Gastrocnemius medialis (tissue), 4 donors: ENCODE results near the gene CDC42EP5. TPM values are rescaled to one million over a fixed set of nuclear protein-coding genes. Genes with fewer than 3 reads are reported as not detected.

ENCODE experiments used
- ATAC-seq, 2 donors: fragments of 150-250 bp; one replicate each; pipeline ENCODE4 v1.9.1; 2016
- DNase-seq, 2 donors: peaks; one replicate each; pipeline ENCODE4 v3.0.0-alpha.2; 2019
- H3K27ac ChIP-seq, 4 donors: fragments of 200-600 bp; sonication (generic); 1 replicate in 1 of 4; 2 replicates in 3 of 4; pipeline ENCODE4 v1.5.1; 2016 to 2018; ENCODE audit warnings: mild to moderate bottlenecking in 2 of 4, moderate library complexity in 1 of 4
- H3K27me3 ChIP-seq, 3 donors: fragments of 200-600 bp; sonication (generic) in 2 of 3; 1 replicate in 1 of 3; 2 replicates in 2 of 3; pipeline versions ENCODE4 v1.5.1 to v1.6.0; 2016 to 2019; ENCODE audit warnings: mild to moderate bottlenecking in 1 of 3, moderate library complexity in 1 of 3
- H3K36me3 ChIP-seq, 2 donors: fragments of 200-600 bp; sonication (generic) in 1 of 2; one replicate each; pipeline ENCODE4 v1.5.1; 2017 to 2018
- H3K4me1 ChIP-seq, 2 donors: fragments of 200-600 bp; sonication (generic) in 1 of 2; one replicate each; pipeline ENCODE4 v1.5.1; 2016 to 2017; ENCODE audit warnings: mild to moderate bottlenecking in 2 of 2
- H3K4me3 ChIP-seq, 4 donors: fragments of 200-600 bp; sonication (generic) in 3 of 4; 1 replicate in 1 of 4; 2 replicates in 3 of 4; pipeline ENCODE4 v1.5.1; 2016 to 2019; ENCODE audit warnings: mild to moderate bottlenecking in 2 of 4
- H3K9me3 ChIP-seq, 3 donors: fragments of 200-600 bp; sonication (generic) in 2 of 3; 1 replicate in 1 of 3; 2 replicates in 2 of 3; pipeline ENCODE4 v1.5.1; 2016 to 2019
- POLR2A ChIP-seq, 2 donors: fragments of 450-650 bp; IDR thresholded peaks; one replicate each; pipeline ENCODE4 v1.6.1; 2017; ENCODE audit warnings: antibody characterized with exemption in 2 of 2, mild to moderate bottlenecking in 2 of 2, moderate library complexity in 2 of 2
- in situ Hi-C, 4 donors: fragments of 200-750 bp; cut with MboI; loops; one replicate each; pipeline versions ENCODE4 v1.15.0 to v1.8.0; 2017; ENCODE audit warnings: low sequenced_read_pairs in 4 of 4
- intact Hi-C: fragments of 100-400 bp; cut with DNase I; formaldehyde crosslinking; loops from one replicate; pipeline ENCODE4 v1.15.1; 2023; ENCODE audit warnings: low total_unique reads
- total RNA-seq, 4 donors: library from RNA; depleted of rRNA; stranded (reverse); fragments of >200 nt; gene quantifications; one replicate each; pipeline versions ENCODE4 v1.1.0 to v1.2.3, GENCODE V29; 2016
- TF ChIP-seq, protein P1 (sequence below), 5 experiments: fragments of 450-650 bp in 3 of 5; fragments of 200-600 bp in 2 of 5; sonication (generic) in 2 of 5; IDR thresholded peaks in 4 of 5; conservative IDR thresholded peaks in 1 of 5; 1 replicate in 4 of 5; 2 replicates in 1 of 5; pipeline ENCODE4 v1.5.1; 2016 to 2019; ENCODE audit warnings: antibody characterized with exemption in 5 of 5, mild to moderate bottlenecking in 3 of 5, moderate library complexity in 3 of 5

The CDC42EP5 gene
- total RNA-seq, 4 donors from 2014 or later = 0.83 to 4.6 (median 4.2) TPM; not detected in 1

DNA sequence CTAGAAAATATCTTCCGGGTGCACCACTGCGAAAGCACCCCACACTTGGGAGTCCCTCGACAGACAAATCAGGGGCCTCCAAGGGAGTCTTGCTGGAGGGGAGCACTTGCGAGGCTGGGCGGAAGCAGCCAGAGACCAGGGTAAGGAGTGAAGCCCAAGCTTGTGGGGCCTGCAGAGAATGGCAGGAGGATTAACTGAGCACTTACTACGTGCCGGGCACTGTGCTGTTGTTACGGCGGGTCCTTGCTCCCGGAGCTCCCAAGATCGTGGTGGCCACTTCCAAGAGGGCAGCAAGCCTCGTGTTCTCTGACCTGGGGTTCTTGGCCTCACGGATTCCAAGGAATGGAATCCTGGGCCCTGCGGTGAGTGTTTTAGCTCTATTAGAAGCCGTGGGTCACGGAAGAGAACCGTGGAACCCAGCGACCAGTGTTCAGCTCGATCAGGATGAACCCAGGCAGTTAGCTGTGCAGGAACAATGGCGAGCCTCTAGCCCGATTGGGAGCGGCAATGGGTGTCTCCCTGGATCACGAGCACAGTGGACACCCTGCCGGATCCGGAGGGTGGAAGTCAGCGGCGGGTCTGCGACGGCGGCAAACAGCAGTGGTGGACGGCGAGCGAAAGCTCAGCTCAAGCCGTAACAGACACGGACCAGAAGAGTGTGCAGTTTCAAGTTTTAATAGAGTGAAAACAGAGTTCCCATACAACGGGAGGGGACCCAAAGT lies 48.3 kb downstream of the CDC42EP5 start:
- H3K27me3 ChIP-seq = peaks cover 46 to 64% (median 51%) of the 10 kb centered on the region in 3 donors
- TF ChIP-seq, protein P1, sequence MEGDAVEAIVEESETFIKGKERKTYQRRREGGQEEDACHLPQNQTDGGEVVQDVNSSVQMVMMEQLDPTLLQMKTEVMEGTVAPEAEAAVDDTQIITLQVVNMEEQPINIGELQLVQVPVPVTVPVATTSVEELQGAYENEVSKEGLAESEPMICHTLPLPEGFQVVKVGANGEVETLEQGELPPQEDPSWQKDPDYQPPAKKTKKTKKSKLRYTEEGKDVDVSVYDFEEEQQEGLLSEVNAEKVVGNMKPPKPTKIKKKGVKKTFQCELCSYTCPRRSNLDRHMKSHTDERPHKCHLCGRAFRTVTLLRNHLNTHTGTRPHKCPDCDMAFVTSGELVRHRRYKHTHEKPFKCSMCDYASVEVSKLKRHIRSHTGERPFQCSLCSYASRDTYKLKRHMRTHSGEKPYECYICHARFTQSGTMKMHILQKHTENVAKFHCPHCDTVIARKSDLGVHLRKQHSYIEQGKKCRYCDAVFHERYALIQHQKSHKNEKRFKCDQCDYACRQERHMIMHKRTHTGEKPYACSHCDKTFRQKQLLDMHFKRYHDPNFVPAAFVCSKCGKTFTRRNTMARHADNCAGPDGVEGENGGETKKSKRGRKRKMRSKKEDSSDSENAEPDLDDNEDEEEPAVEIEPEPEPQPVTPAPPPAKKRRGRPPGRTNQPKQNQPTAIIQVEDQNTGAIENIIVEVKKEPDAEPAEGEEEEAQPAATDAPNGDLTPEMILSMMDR (IDR thresholded peaks at IDR 0.05 in 4 of 5, conservative IDR thresholded peaks at IDR 0.05 in 1 of 5) = no peak
- no peak for TF ChIP-seq POLR2A (IDR thresholded peaks at IDR 0.05)
- in situ Hi-C loops = no loop called here

DNA sequence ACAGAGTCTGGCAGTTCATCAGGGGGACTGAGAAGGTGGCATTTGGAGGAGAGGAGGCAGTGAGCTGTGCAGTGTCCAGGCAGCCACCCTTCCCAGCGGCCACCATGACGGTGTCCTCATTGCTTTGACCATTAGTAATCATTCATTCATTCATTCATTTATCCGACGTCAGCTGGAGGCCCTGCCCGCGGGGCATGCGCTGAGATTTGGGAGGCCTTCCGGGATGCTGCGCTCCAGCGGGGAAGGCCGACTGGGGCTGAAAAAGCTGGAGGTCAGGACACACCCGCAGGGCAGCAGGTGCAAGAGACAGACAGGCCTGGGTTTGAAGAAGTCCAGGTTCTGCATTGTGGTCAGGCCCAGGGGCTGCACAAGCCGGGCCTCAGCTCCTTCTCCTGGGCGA lies 48.9 kb downstream of the CDC42EP5 start:
- Histone ChIP-seq H3K36me3 (no peaks in the 10 kb centered on the region), H3K27me3 (peaks cover 46 to 64% (median 51%) of the 10 kb centered on the region in 3 donors), H3K9me3 (no peaks in the 10 kb centered on the region), H3K27ac (no peak overlapping the region), H3K4me1 (no peaks in the 10 kb centered on the region), H3K4me3 (no peak overlapping the region)
- no peak for TF ChIP-seq POLR2A (IDR thresholded peaks at IDR 0.05)
- TF ChIP-seq, protein P1 (IDR thresholded peaks at IDR 0.05 in 4 of 5, conservative IDR thresholded peaks at IDR 0.05 in 1 of 5) = no peak
- in situ Hi-C loops (no loop called here), intact Hi-C loops (no loop called here)
- DNase-seq (no peak), ATAC-seq (no peak)

More for the DNA sequence above, 48.3 kb downstream of the CDC42EP5 start:
- intact Hi-C loops = no loop called here
- no peak for DNase-seq
- no peaks in the 10 kb centered on the region for H3K36me3 ChIP-seq
- no peak for ATAC-seq
- no peaks in the 10 kb centered on the region for H3K4me1 ChIP-seq
- H3K27ac ChIP-seq = no peak overlapping the region
- no peaks in the 10 kb centered on the region for H3K9me3 ChIP-seq
- no peak overlapping the region for H3K4me3 ChIP-seq

DNA sequence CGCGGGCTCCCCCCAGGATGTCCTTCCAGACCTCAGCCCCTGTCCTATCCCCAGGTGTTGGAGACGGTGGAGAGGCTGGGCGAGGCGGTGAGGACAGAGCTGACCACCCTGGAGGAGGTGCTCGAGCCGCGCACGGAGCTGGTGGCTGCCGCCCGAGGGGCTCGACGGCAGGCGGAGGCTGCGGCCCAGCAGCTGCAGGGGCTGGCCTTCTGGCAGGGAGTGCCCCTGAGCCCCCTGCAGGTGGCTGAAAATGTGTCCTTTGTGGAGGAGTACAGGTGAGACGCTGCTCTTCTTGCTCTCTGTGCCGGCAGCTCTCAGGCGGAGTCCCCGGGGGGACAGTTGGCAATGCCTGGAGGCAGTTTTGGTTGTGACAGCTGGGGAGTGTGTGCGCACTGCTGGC lies 51.0 kb downstream of the CDC42EP5 start:
- ATAC-seq = no peak
- TF ChIP-seq, protein P1 (IDR thresholded peaks at IDR 0.05 in 4 of 5, conservative IDR thresholded peaks at IDR 0.05 in 1 of 5) = no peak
- no peak for TF ChIP-seq POLR2A (IDR thresholded peaks at IDR 0.05)
- no peak for DNase-seq
- in situ Hi-C loops (no loop called here), intact Hi-C loops (no loop called here)
- no peak overlapping the region for H3K4me3 ChIP-seq
- peaks cover 50 to 68% (median 53%) of the 10 kb centered on the region in 3 donors for H3K27me3 ChIP-seq
- H3K36me3 ChIP-seq = no peaks in the 10 kb centered on the region
- no peaks in the 10 kb centered on the region for H3K9me3 ChIP-seq
- H3K4me1 ChIP-seq = no peaks in the 10 kb centered on the region
- H3K27ac ChIP-seq = no peak overlapping the region

DNA sequence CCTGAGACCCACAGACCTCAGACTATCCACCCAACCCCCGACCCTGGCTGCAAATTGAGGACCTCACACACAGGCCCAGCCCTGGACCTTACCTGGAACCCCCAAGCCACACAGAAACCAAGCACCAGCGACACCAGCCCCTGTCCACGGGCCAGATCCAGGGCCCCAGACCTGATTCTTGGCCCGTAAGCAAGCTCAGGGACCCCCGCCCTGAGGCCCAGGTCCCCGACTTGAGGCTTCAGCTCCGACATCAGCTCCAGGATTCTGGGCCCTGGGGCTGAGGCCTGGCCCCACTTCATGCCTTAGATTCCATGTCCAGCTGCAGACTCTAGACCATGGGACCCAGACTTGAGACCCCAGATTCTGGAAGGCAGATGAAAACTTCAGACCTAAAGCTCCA lies 51.6 kb downstream of the CDC42EP5 start:
- no peaks in the 10 kb centered on the region for H3K9me3 ChIP-seq
- no peaks in the 10 kb centered on the region for H3K4me1 ChIP-seq
- peaks cover 54 to 71% (median 59%) of the 10 kb centered on the region in 3 donors for H3K27me3 ChIP-seq
- H3K36me3 ChIP-seq = no peaks in the 10 kb centered on the region
- TF ChIP-seq, protein P1 (IDR thresholded peaks at IDR 0.05 in 4 of 5, conservative IDR thresholded peaks at IDR 0.05 in 1 of 5) = no peak
- TF ChIP-seq POLR2A (IDR thresholded peaks at IDR 0.05) = no peak
- H3K4me3 ChIP-seq = no peak overlapping the region
- ATAC-seq (no peak), DNase-seq (no peak)
- in situ Hi-C loops = no loop called here
- H3K27ac ChIP-seq = peak overlapping the region in 1 of 4 donors; percentile 25
- intact Hi-C loops = no loop called here
